ENCODE results near the gene ZNF438.

Gene ZNF438

DNA sequence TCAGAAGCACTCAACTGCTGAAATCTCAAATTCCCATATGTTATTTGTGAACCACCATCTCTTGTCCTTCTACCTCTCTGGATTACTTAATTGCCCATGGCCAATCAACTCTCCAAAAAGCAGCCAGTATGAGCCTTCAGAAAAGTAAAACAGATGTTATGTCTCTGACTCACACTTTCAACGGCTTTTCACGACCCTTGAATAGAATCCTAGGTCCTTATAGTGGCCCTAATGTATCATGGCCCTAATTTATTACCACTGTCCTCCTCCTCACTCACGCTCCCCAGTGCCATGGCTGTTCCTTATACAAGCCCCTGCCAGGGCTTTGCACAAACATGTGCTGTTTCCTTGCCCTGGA is 20.0 kb downstream of the ZNF438 start:
- no peak for DNase-seq

DNA sequence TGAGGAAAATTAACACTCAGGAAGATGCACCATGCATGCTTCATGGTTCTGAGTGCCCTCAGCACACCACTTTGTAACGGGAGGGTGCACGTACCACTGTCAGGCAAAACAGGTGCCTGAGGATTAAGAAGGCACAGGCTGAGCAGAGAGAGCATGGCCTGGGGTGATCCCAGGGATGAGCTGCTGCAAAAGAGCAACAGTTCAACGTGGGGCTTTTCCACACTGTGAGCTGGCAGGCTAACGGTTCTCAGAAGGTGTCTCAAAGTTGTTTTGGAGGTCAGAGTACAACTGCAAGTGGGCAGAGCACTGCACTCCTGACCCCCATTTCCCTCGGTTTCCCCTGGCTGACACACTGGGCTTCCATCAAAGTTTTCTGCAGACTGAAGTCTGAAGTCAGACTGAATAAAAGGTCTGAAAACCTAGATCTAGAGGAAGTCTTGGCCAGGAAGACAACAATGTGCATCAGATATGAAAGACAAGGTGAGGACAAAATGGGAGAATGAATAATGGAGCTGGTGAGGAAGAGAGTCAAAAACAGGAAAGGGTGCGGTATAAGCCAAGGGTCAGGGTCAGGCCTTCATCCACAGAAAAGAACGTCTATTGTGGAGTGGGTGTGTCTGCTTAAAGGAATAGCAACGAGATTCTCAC is 20.5 kb downstream of the ZNF438 start:
- no peak for DNase-seq

DNA sequence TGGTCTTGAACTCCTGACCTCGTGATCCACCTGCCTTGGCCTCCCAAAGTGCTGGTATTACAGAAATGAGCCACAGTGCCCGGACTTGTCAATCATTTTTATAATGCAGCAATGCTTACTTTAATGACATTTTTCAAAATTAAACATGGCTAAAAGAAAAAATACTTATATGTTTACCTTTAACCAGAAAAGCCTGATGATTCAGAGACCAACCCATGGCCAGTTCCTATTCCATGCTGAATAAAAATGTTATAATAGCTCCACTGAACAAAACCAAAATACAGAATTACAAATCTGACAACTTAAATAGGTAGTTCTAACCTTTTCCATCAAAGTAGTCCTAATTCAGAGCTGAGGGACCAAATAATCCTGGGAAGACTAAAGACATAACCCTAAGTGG is 21.6 kb downstream of the ZNF438 start:
- DNase-seq, result no peak

DNA sequence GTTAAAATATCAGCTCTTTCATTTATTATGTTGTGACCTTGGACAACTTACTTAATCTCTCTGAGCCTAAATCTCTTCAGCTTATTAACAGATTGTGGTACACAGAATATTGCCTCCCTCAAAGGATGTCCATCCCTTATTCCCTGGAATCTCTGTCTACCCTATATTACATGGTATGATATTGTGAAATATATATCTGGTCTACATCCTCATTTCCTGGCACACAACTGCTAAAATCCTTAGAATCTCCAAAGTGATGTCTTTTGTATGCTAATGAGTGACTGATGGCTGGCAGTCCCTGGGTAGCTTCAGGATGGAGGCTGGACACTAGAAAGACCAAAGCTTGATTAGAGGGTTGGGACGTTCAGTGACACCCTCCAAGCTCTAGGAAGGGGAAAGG is 25.8 kb downstream of the ZNF438 start:
- DNase-seq, result no peak

DNA sequence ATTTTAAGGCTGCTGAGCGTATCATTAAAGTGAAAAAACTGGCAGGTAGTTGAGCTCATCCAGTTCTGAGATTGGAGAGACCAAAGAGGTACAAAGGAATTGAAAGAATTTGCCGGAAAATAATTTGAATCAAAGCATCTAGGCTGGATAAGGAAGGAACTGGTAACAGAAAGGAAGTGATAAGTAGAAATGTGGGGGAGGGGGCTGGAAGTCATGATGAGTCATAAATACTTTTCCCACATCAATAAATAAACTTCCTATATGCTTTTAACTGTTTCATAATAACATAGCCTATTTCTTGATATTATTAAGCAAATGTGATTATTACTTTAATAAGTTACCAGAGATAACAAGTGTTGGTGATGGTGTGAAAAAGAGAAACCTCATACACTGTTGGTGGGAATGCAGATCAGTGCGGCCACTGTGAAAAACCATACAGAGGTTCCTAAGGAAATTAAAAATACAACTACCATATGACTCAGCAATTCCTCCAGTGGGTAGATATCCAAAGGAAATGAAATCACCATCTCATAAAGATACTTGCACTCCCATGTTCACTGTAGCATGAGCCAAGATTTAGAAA is 27.0 kb downstream of the ZNF438 start:
- no peak for DNase-seq

DNA sequence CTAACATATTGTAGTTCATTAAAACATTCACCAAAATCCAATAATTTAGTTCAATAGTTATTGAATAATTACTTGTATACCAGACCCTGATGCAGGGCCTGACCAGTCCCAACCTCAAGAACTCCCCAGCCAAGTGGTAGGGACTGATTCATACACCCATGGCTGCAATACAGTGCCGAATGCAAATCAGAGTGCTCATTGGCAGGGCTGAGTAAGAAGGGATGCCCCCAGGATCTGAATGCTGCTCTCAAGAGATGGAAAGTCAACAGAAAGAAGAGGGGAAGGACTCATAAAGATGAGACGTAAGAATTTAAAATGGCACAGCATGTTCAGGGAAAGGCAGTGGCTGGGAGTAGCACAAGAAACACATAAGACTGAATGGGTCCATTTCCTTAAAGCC is 29.9 kb downstream of the ZNF438 start:
- no peak for DNase-seq

DNA sequence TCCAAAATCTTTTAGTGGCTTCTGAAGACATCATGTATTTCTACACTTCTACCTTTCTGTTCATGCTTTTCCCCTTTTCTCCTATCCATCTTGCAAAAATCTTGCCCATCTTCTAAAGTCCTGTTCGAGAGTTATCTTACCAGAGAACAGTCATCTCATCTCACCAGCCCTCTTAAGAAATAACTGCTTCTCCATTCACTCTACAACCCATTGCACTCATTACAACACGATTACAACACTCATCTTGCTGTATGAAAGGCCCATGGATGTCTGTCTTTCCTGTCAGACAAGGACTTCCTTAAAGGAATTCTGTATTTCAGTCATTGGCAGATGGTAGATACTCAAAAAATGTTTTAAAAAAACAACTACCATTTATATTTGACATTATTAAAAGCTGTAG is 30.8 kb downstream of the ZNF438 start:
- no peak for DNase-seq

DNA sequence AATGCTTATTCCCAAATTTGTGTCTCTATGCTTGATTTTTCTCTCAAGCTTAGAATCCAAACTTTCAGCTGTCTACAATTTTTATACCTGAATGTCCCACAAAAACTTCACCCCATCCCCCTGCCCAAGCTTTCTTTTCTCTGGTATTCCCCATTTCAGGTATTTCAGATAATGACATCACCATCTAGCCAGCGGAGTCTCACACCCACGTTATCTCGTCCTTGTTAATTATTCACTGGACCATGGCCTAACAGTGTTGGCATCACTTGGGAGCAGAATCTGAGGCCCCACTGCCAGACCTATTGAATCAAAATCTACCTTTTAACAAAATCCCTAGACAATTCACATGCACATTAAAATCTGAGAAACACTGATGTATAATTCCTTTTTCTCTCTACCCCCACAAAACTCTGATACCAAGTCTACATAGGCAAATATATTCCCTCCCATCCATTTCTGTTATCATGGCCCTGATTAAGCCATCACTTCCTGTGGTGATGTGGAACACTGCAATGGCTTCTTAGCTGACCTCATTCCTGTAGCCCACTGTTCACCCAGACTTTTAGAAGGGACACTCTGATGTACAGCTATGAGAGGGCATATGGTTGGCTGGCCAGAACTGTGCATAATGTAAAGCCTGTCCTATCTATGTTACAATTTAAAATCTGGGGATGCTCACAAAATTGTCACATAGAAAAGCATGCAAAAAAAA is 31.4 kb downstream of the ZNF438 start:
- no peak for DNase-seq

DNA sequence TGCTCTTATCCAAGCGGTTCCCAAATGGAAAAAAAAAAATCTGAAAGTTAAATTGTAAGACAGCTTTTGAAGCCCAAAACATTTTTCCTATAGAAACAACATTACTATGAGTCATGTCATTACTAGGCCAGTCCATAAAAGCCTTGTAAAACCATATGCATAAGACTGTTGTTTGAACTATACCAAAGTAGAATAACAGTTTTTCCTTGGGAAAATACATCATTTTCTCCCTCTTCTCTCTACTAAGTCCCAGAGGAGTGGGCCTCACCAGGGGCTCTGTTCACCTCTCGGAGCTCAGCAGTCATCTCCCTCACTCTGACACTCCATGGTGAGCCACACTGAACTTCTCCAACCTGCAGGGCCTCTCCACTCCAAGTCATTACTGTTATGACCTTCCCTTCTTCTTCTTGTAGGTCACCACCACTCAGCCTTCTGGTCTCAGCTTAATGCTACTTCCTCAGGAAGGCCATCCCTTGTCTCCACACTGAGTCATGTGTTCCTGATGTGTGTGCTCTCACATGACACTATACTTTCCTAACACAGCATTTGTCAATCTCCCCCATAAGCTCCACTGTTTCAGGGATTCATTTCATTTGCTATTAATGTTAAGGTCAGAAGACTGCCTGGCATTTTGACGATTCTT is 32.5 kb downstream of the ZNF438 start:
- DNase-seq, result peak; percentile 12

DNA sequence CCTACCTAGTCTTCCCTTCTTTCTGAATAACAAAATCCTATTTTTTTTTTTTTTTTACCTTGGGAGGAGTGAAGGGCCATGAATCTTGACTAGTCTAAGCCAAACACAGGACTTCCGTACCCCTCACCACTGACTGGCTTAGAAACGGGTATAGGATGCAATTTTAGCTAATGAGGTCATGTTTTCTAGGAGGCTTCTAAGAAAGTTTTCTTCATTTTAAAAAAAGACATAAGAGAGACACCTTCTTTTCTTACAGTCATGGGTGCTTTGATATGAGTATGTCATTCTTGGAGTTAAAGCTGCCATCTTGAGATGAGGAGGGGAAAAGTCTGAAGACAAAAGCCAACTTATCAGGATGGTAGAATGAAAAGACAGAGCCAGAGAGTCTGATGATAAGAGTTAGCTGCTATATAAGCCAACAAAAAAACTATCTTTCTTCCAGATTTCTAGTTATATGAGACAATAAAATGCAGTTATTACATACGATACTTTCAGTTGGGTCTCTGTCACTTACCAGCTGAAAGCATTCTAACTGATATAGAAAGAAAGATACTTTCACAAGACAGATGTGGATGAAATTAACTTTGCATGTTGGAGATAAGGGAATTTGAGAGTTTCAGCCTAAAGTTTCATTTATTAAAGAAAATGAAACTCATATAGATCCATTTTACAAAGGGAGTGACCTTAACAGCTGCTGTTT is 34.0 kb downstream of the ZNF438 start:
- no peak for DNase-seq

DNA sequence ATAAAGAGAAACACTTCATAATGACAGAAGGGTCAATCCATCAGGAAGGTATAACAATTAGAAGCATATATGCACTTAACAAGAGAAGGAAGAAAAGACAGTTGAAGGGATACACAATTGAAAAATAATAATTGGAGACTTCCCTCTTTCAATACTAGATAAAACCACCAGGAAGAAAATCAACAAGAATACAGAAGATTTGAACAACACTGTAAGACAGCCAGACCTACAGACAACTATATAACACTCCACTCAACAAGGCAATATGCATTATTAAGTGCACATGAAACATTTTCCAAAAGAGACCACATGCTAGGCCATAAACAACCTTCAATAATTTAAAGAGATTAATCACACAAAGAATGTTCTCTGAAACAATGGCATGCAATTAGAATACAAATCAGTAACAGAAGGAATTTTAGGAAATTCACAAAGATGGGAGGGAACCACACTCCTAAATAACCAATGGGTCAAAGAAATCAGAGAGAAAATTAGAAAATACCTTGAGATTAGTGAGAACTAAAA is 35.1 kb downstream of the ZNF438 start:
- DNase-seq, result no peak

DNA sequence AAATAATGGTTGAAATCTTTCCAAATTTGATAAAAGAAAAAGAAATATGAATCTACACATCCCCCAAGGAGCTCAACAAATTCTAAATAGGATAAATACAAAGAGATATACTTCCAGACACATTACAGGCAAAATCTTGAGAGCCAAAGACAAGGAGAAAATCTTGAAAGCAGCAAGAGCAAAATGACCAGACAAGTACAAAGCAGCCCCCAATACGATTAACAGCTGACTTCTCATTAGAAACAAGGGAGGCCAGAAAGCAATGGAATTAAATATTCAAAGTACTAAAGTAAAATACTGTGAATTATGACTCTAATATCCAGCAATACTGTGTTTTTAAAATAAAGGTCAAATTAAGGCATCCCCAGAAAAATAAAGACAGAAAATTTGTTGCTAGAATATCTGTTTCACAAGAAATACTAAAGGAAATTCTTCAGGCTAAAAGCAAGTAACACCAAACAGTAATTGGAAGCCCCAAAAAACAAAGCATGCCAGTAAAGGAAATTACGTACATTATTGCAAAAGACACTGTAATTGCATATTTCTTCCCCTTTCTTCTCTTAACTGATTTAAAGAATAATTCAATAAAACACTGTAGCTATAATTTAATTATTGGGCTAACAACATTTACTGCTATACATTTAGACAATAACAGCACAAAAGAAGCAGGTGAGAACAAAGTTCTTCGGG is 36.4 kb downstream of the ZNF438 start:
- DNase-seq, result no peak

DNA sequence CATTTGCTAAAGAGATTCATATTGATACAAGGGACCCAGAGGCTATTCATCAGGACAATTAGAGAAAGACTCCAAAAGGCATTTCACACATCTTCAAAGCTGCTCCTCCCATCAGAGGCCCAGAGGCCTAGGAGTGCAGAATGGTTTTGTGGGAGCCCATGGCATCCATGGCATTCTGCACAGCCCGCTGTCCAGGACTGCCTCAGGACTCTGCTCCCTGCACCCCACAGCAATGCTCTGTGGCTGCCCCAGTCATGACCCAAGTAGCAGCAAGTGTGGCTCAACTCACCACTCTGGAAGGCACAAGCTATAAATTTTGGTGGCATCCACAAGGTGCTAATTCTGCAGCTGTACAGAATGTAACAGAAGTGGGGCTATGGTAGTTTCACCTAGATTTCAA is 38.5 kb downstream of the ZNF438 start:
- no peak for DNase-seq

DNA sequence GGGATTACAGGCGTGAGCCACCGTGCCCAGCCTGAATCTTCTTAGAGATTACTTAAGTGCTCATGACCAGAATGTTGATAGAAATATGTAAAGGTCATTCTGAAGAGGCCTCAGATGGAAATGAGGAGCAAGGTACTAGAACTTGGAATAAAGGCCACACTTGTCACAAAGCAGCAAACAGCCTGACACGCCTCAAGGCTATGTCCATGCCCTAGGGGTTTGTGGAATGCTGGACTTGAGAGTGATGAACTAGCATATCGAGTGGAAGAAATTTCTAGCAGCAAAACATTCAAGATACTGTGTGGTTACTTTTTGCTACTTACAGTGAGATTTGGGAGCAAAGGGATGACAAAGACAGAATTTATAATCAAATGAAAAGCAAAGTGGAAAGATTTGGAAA is 39.0 kb downstream of the ZNF438 start:
- no peak for DNase-seq

DNA sequence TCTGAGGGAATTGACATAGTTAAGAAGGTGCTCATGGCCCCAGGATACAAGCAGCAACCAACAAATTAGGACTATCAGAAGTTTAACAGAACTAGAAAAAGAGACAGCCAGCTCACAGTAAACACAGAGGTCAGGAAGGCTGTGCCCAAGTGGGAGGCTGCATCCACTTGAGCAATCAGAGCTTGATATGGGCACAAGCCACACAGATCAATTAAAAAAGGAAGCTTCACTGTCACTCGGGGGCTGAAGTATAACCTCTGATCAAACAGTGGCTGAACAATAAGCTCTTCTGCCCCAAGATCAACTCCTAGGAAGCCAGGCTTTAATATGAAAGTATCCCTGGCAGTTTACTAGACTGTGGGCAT is 40.0 kb downstream of the ZNF438 start:
- no peak for DNase-seq

DNA sequence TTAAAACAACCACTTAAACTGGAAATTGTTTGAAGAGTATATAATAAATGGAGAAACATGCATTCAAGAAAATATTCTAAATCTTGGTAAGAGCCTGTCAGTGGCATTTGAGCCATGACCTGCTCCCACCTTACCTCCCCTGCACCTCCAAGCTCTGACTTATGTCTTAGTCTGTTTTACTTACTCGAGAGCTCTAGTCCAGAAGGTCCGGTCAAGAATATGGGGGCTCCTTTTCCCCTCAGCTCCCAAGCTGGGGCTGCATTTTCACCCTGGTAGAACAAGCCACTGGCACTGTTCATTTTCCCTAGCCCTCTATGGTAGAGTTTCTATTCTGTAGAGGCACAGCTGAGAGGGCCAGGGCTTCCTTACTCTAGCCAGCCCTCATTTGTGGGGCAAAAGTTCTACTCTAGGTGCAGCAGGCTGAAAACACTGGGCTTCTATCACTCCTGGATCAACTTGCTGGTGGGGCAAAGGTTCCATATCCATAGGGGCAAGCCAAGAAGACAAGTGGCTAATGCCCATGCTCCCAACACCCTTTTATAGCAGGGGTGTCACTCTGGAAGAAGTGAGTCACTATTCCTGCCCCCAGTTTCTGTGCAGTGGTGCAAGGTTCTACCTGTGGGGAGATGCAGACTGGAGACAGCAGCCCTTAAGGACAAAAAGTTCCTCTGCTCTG is 40.6 kb downstream of the ZNF438 start:
- no peak for DNase-seq

DNA sequence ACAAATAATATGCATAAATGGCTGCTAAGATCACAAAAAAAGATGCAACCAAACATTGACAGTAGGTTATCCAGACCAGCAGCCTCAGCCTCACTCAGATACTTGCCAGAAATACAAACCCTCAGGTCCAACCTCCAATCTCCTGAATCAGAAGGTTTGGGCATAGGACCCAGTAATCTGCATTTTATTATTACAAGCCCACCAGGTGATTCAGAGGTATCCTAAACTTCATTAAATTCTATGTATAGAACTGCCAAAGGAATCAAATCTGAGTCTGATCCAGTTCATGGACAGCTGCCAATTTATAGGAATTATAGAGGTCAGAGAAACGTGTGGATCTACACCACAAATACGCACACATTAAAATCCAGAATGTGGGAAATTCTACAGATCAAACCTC is 41.3 kb downstream of the ZNF438 start:
- no peak for DNase-seq

DNA sequence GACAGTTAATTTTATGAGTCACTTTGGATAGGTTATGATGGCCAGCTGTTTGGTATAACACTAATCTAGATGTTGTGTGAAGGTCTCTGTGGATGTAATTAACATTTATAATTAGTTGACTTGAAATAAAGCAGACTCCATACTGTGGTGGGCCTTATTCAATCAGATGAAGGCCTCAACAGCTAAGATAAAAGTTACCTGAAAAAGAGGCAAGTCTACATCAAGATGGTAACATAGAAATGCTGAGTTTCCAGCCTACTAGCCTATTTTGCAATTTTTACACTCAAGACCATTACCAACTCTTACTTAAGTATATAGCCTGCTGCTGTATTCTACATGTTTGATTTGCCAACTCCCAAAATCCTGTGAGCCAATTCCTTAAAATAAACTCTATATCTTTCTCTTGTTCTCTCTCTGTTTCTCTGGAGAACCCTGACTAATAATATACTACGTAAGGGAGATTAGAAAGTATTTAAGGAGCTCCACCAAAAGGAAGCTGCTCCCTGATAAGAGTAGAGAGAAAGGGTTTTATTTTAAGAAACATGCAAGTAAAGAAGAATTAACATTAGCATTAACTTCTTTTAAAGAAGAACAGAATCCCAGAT is 42.7 kb downstream of the ZNF438 start:
- no peak for DNase-seq

DNA sequence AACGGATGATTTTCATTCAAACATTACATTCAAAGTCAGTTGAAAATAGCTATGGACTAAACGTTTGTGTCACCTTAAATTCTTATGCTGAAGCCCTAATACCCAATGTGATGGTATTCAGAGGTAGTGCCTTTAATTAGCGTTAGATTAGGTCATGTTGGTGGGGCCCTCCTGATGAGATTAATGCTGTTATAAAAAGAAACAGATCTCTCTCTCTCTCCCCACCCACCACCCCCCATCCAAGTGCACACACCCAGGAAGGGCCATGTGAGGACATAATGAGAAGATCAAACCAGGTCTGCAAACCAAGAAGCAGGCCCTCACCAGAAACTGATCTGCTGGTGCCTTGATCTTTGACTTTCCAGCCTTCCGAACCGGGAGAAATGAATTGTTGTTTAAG is 44.2 kb downstream of the ZNF438 start:
- no peak for DNase-seq

DNA sequence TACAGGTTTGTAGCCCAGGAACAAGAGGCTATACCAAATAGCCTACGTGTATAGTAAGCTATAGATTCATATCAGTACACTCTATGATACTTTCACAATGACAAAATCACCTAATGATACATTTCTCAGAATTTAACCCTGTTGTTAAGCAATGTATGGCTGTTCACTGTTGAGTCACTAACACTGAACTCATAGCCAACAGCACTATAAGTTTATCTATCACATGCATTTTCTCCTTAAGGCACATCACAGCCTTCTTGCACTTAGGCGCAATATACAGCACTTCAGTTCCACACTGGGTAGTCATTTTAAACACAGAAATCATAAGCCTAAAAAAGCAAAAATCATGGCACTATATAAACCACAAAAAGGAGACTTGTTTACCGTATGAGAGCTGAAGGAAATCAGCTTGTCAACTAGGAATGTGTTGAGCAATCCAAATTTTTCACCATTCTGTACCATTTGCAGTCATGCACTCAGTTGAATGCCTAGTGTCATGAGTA is 45.6 kb downstream of the ZNF438 start:
- DNase-seq, result no peak

DNA sequence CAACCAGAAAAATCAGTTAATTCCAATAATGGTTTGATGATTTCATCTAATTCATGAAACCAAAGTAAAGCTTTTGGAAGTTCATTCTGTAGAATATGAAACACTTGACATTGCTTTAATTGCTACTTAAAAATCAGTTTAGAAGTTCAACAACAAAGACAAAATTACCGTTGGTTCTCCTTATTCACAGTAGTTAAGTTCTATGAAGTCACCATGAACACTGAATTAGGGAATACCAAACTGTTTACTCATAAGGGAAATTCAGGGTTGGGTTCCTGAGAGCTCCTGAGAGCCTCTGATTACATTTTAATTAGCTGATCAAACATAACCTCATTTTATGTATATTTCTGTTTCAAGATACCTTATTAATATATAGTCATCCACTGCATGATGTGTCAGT is 46.2 kb downstream of the ZNF438 start:
- no peak for DNase-seq
